ENCODE data around the gene WWTR1.

Gene WWTR1

GRCh38 chr3:149486726-149487125 is 171.1 kb downstream of the WWTR1 start:
- Histone ChIP-seq H3K27me3 (ENCODE audit: control insufficient read depth, insufficient read depth, low read length) (no peaks in the 10 kb centered on the region), H3K9ac (ENCODE audit: low read length) (no peak overlapping the region), H3K36me3 (ENCODE audit: control insufficient read depth, insufficient read depth, low read length) (no peaks in the 10 kb centered on the region), H3K4me3 (ENCODE audit: low read length) (no peak overlapping the region), H3K27ac (ENCODE audit: low read depth, low read length) (no peak overlapping the region), H3K4me1 (ENCODE audit: control insufficient read depth, insufficient read depth, low read length) (no peaks in the 10 kb centered on the region)

- H3K4me3 ChIP-seq (ENCODE audit: low read length): no peak overlapping the region
- H3K9ac ChIP-seq (ENCODE audit: low read length): no peak overlapping the region
These were observed 176.3 kb downstream of the WWTR1 start for GRCh38 chr3:149481491-149481890.

GRCh38 chr3:149481056-149481455 is 176.8 kb downstream of the WWTR1 start:
- Histone ChIP-seq H3K4me1 (ENCODE audit: control insufficient read depth, insufficient read depth, low read length) (no peaks in the 10 kb centered on the region), H3K27me3 (ENCODE audit: control insufficient read depth, insufficient read depth, low read length) (no peaks in the 10 kb centered on the region), H3K27ac (ENCODE audit: low read depth, low read length) (no peak overlapping the region), H3K4me3 (ENCODE audit: low read length) (no peak overlapping the region), H3K9ac (ENCODE audit: low read length) (no peak overlapping the region), H3K36me3 (ENCODE audit: control insufficient read depth, insufficient read depth, low read length) (no peaks in the 10 kb centered on the region)

More at GRCh38 chr3:149481491-149481890, 176.3 kb downstream of the WWTR1 start:
- Histone ChIP-seq H3K36me3 (ENCODE audit: control insufficient read depth, insufficient read depth, low read length) (no peaks in the 10 kb centered on the region), H3K4me1 (ENCODE audit: control insufficient read depth, insufficient read depth, low read length) (no peaks in the 10 kb centered on the region), H3K27me3 (ENCODE audit: control insufficient read depth, insufficient read depth, low read length) (no peaks in the 10 kb centered on the region), H3K27ac (ENCODE audit: low read depth, low read length) (no peak overlapping the region)

- Histone ChIP-seq H3K4me3 (ENCODE audit: low read length) (no peak overlapping the region), H3K9ac (ENCODE audit: low read length) (no peak overlapping the region), H3K36me3 (ENCODE audit: control insufficient read depth, insufficient read depth, low read length) (no peaks in the 10 kb centered on the region), H3K4me1 (ENCODE audit: control insufficient read depth, insufficient read depth, low read length) (no peaks in the 10 kb centered on the region), H3K27me3 (ENCODE audit: control insufficient read depth, insufficient read depth, low read length) (no peaks in the 10 kb centered on the region), H3K27ac (ENCODE audit: low read depth, low read length) (no peak overlapping the region)
These were observed 177.4 kb downstream of the WWTR1 start for GRCh38 chr3:149480326-149481017.

- no peaks in the 10 kb centered on the region for H3K36me3 ChIP-seq (ENCODE audit: control insufficient read depth, insufficient read depth, low read length)
- no peaks in the 10 kb centered on the region for H3K4me1 ChIP-seq (ENCODE audit: control insufficient read depth, insufficient read depth, low read length)
- H3K27ac ChIP-seq (ENCODE audit: low read depth, low read length): no peak overlapping the region
- H3K27me3 ChIP-seq (ENCODE audit: control insufficient read depth, insufficient read depth, low read length): no peaks in the 10 kb centered on the region
- no peak overlapping the region for H3K4me3 ChIP-seq (ENCODE audit: low read length)
- H3K9ac ChIP-seq (ENCODE audit: low read length): no peak overlapping the region
These were observed 178.1 kb downstream of the WWTR1 start for GRCh38 chr3:149479621-149480325.

GRCh38 chr3:149476225-149476624 is 181.6 kb downstream of the WWTR1 start:
- no peaks in the 10 kb centered on the region for H3K4me1 ChIP-seq (ENCODE audit: control insufficient read depth, insufficient read depth, low read length)
- H3K27me3 ChIP-seq (ENCODE audit: control insufficient read depth, insufficient read depth, low read length): no peaks in the 10 kb centered on the region
- no peak overlapping the region for H3K4me3 ChIP-seq (ENCODE audit: low read length)
- no peak overlapping the region for H3K27ac ChIP-seq (ENCODE audit: low read depth, low read length)
- no peaks in the 10 kb centered on the region for H3K36me3 ChIP-seq (ENCODE audit: control insufficient read depth, insufficient read depth, low read length)
- H3K9ac ChIP-seq (ENCODE audit: low read length): no peak overlapping the region

- H3K36me3 ChIP-seq (ENCODE audit: control insufficient read depth, insufficient read depth, low read length): no peaks in the 10 kb centered on the region
- no peak overlapping the region for H3K27ac ChIP-seq (ENCODE audit: low read depth, low read length)
- H3K27me3 ChIP-seq (ENCODE audit: control insufficient read depth, insufficient read depth, low read length): no peaks in the 10 kb centered on the region
- H3K4me1 ChIP-seq (ENCODE audit: control insufficient read depth, insufficient read depth, low read length): no peaks in the 10 kb centered on the region
- H3K9ac ChIP-seq (ENCODE audit: low read length): no peak overlapping the region
- H3K4me3 ChIP-seq (ENCODE audit: low read length): no peak overlapping the region
These were observed 182.3 kb downstream of the WWTR1 start for GRCh38 chr3:149475451-149476060.

GRCh38 chr3:149474250-149474817 is 183.5 kb downstream of the WWTR1 start, which contains the start of gene TM4SF4:
TSS of gene TM4SF4 (plus strand) at chr3:149474697. CDS start at chr3:149474878, 181 bp downstream.
- Histone ChIP-seq H3K4me1 (ENCODE audit: control insufficient read depth, insufficient read depth, low read length) (no peaks in the 10 kb centered on the region), H3K9ac (ENCODE audit: low read length) (no peak within 1 kb of the TSS), H3K27me3 (ENCODE audit: control insufficient read depth, insufficient read depth, low read length) (no peaks in the 10 kb centered on the region), H3K27ac (ENCODE audit: low read depth, low read length) (no peak within 1 kb of the TSS), H3K4me3 (ENCODE audit: low read length) (no peak within 1 kb of the TSS), H3K36me3 (ENCODE audit: control insufficient read depth, insufficient read depth, low read length) (no peaks in the 10 kb centered on the region)

GRCh38 chr3:149473357-149474249 is 184.2 kb downstream of the WWTR1 start:
- no peaks in the 10 kb centered on the region for H3K4me1 ChIP-seq (ENCODE audit: control insufficient read depth, insufficient read depth, low read length)
- no peak overlapping the region for H3K27ac ChIP-seq (ENCODE audit: low read depth, low read length)
- no peaks in the 10 kb centered on the region for H3K27me3 ChIP-seq (ENCODE audit: control insufficient read depth, insufficient read depth, low read length)
- no peak overlapping the region for H3K9ac ChIP-seq (ENCODE audit: low read length)
- H3K4me3 ChIP-seq (ENCODE audit: low read length): no peak overlapping the region
- no peaks in the 10 kb centered on the region for H3K36me3 ChIP-seq (ENCODE audit: control insufficient read depth, insufficient read depth, low read length)

GRCh38 chr3:149472030-149472797 is 185.6 kb downstream of the WWTR1 start:
- Histone ChIP-seq H3K36me3 (ENCODE audit: control insufficient read depth, insufficient read depth, low read length) (no peaks in the 10 kb centered on the region), H3K4me1 (ENCODE audit: control insufficient read depth, insufficient read depth, low read length) (no peaks in the 10 kb centered on the region), H3K9ac (ENCODE audit: low read length) (no peak overlapping the region), H3K27ac (ENCODE audit: low read depth, low read length) (no peak overlapping the region), H3K27me3 (ENCODE audit: control insufficient read depth, insufficient read depth, low read length) (no peaks in the 10 kb centered on the region), H3K4me3 (ENCODE audit: low read length) (no peak overlapping the region)

GRCh38 chr3:149470381-149470780 is 187.4 kb downstream of the WWTR1 start:
- H3K9ac ChIP-seq (ENCODE audit: low read length): no peak overlapping the region
- no peaks in the 10 kb centered on the region for H3K27me3 ChIP-seq (ENCODE audit: control insufficient read depth, insufficient read depth, low read length)
- H3K36me3 ChIP-seq (ENCODE audit: control insufficient read depth, insufficient read depth, low read length): no peaks in the 10 kb centered on the region
- H3K4me3 ChIP-seq (ENCODE audit: low read length): no peak overlapping the region
- no peaks in the 10 kb centered on the region for H3K4me1 ChIP-seq (ENCODE audit: control insufficient read depth, insufficient read depth, low read length)
- H3K27ac ChIP-seq (ENCODE audit: low read depth, low read length): no peak overlapping the region
